ENCODE measurements around the gene LSMEM2. TPM values are rescaled to one million over a fixed set of nuclear protein-coding genes. Genes with fewer than 3 reads are reported as not detected.

The LSMEM2 gene
- total and polyA plus RNA-seq, 5 experiments from 2014 or later, result 0.15 to 0.21 TPM; not detected in 3

GRCh38 chr3:50327129-50327528, 48.2 kb downstream of the LSMEM2 start:
- H3K36me3 Mint-ChIP-seq, result peaks cover 0 to 31% (median 0%) of the 10 kb centered on the region in 3 donors
- H3K27ac Mint-ChIP-seq, result peak overlapping the region in 9 of 10 donors; percentile 31 to 96 (median 89)
- no peaks in the 10 kb centered on the region for H3K9me3 Mint-ChIP-seq
- no peaks in the 10 kb centered on the region for H3K27me3 Mint-ChIP-seq
- POLR2A ChIA-PET, result interaction anchor here (0.9 to 2.8 kb wide), 10 partner anchors 9 to 240 kb away, joined by 3 to 48 read pairs (median 11); partner anchors contain the start of genes C3orf18, CYB561D2, HYAL3 and IFRD2
- peaks cover 6 to 40% (median 33%) of the 10 kb centered on the region in 4 donors for H3K4me1 Mint-ChIP-seq
- DNase-seq (no peak), ATAC-seq (no peak)
- H3K4me3 Mint-ChIP-seq, result peak overlapping the region; percentile 69 to 97 (median 86)

GRCh38 chr3:50327943-50328691, 49.2 kb downstream of the LSMEM2 start, which contains the start of gene TUSC2:
Gene TUSC2 (minus strand): TSS chr3:50328223. CDS start chr3:50328099, 124 bp downstream.
- ATAC-seq (peak; percentile 93 to 96), DNase-seq (peak; percentile 89 to 97 (median 92))
- POLR2A ChIA-PET, result interaction anchor here (0.9 to 2.8 kb wide), 11 partner anchors 10 to 239 kb away, joined by 3 to 48 read pairs (median 9); partner anchors contain the start of genes C3orf18, CYB561D2, HYAL3 and IFRD2
- Mint-ChIP-seq H3K27me3 (no peaks in the 10 kb centered on the region), H3K36me3 (peaks cover 0 to 32% (median 0%) of the 10 kb centered on the region in 3 donors), H3K4me3 (peak within 1 kb of the TSS; percentile 84 to 97 (median 94)), H3K4me1 (peaks cover 6 to 38% (median 34%) of the 10 kb centered on the region in 4 donors), H3K9me3 (no peaks in the 10 kb centered on the region), H3K27ac (peak within 1 kb of the TSS; percentile 85 to 97 (median 95))

- POLR2A ChIA-PET, result interaction anchor here (0.5 to 2.5 kb wide), 2 partner anchors 11 to 104 kb away, joined by 4 to 14 read pairs; partner anchors contain the start of gene RASSF1
- H3K27me3 Mint-ChIP-seq, result no peaks in the 10 kb centered on the region
- H3K4me3 Mint-ChIP-seq, result peak overlapping the region in 1 of 10 donors; percentile 14
- ATAC-seq, result no peak
- H3K9me3 Mint-ChIP-seq, result no peaks in the 10 kb centered on the region
- H3K36me3 Mint-ChIP-seq, result peaks cover 0 to 39% (median 0%) of the 10 kb centered on the region in 3 donors
- no peak for DNase-seq
- H3K4me1 Mint-ChIP-seq, result peaks cover 13 to 52% (median 42%) of the 10 kb centered on the region in 4 donors
- peak overlapping the region in 3 of 10 donors; percentile 32 to 84 (median 49) for H3K27ac Mint-ChIP-seq
Measured at GRCh38 chr3:50330330-50330729, 51.4 kb downstream of the LSMEM2 start.

GRCh38 chr3:50331364-50331907, 52.5 kb downstream of the LSMEM2 start:
- ATAC-seq (no peak), DNase-seq (no peak)
- POLR2A ChIA-PET, result interaction anchor here (0.6 to 2.6 kb wide), 5 partner anchors 9 to 39 kb away, joined by 3 to 14 read pairs (median 4); partner anchors contain the start of genes CYB561D2, IFRD2, NPRL2 and RASSF1
- peak overlapping the region in 4 of 10 donors; percentile 11 to 72 (median 26) for H3K27ac Mint-ChIP-seq
- peaks cover 16 to 58% (median 48%) of the 10 kb centered on the region in 4 donors for H3K4me1 Mint-ChIP-seq
- no peaks in the 10 kb centered on the region for H3K9me3 Mint-ChIP-seq
- H3K27me3 Mint-ChIP-seq, result no peaks in the 10 kb centered on the region
- H3K4me3 Mint-ChIP-seq, result no peak overlapping the region
- H3K36me3 Mint-ChIP-seq, result peaks cover 0 to 39% (median 0%) of the 10 kb centered on the region in 3 donors

- no peaks in the 10 kb centered on the region for H3K9me3 Mint-ChIP-seq
- POLR2A ChIA-PET, result interaction anchor here (1.1 to 1.3 kb wide), 3 partner anchors 11 to 14 kb away, joined by 3 to 4 read pairs (median 3); no protein-coding TSS in a partner anchor
- peaks cover 0 to 38% (median 0%) of the 10 kb centered on the region in 3 donors for H3K36me3 Mint-ChIP-seq
- H3K4me1 Mint-ChIP-seq, result peaks cover 27 to 58% (median 51%) of the 10 kb centered on the region in 4 donors
- no peaks in the 10 kb centered on the region for H3K27me3 Mint-ChIP-seq
- H3K4me3 Mint-ChIP-seq, result peak overlapping the region; percentile 10 to 77 (median 48)
- H3K27ac Mint-ChIP-seq, result peak overlapping the region; percentile 75 to 97 (median 93)
- ATAC-seq (no peak), DNase-seq (no peak)
Measured at GRCh38 chr3:50333744-50334328, 54.9 kb downstream of the LSMEM2 start.

GRCh38 chr3:50334339-50335075, 55.6 kb downstream of the LSMEM2 start:
- no peak for DNase-seq
- no peaks in the 10 kb centered on the region for H3K27me3 Mint-ChIP-seq
- H3K4me3 Mint-ChIP-seq, result peak overlapping the region in 9 of 10 donors; percentile 21 to 77 (median 55)
- H3K36me3 Mint-ChIP-seq, result peaks cover 0 to 37% (median 0%) of the 10 kb centered on the region in 3 donors
- no peak for ATAC-seq
- no peaks in the 10 kb centered on the region for H3K9me3 Mint-ChIP-seq
- peaks cover 31 to 61% (median 57%) of the 10 kb centered on the region in 4 donors for H3K4me1 Mint-ChIP-seq
- H3K27ac Mint-ChIP-seq, result peak overlapping the region in 9 of 10 donors; percentile 87 to 97 (median 95)
- POLR2A ChIA-PET, result interaction anchor here (1.1 to 14.5 kb wide), 8 partner anchors 9 to 36 kb away, joined by 3 to 318 read pairs (median 3); partner anchors contain the start of genes CYB561D2 and NPRL2

- H3K27ac Mint-ChIP-seq, result peak overlapping the region; percentile 83 to 99 (median 96)
- H3K9me3 Mint-ChIP-seq, result no peaks in the 10 kb centered on the region
- ATAC-seq (peak; percentile 41 to 43), DNase-seq (peak in 1 of 10 donors; percentile 44)
- H3K4me3 Mint-ChIP-seq, result peak overlapping the region; percentile 86 to 98 (median 94)
- POLR2A ChIA-PET, result interaction anchor here (0.6 to 14.5 kb wide), 29 partner anchors 9 to 1049 kb away, joined by 3 to 318 read pairs (median 4); partner anchors contain the start of genes C3orf18, CISH, CYB561D2 and GNAI2
- H3K27me3 Mint-ChIP-seq, result no peaks in the 10 kb centered on the region
- H3K4me1 Mint-ChIP-seq, result peaks cover 34 to 77% (median 72%) of the 10 kb centered on the region in 4 donors
- H3K36me3 Mint-ChIP-seq, result peaks cover 0 to 17% (median 0%) of the 10 kb centered on the region in 3 donors
Measured at GRCh38 chr3:50336452-50337174, 57.7 kb downstream of the LSMEM2 start.

- Mint-ChIP-seq H3K36me3 (peaks cover 0 to 12% (median 0%) of the 10 kb centered on the region in 3 donors), H3K4me1 (peaks cover 34 to 79% (median 74%) of the 10 kb centered on the region in 4 donors)
Measured at GRCh38 chr3:50337175-50337861, 58.4 kb downstream of the LSMEM2 start.

More at GRCh38 chr3:50337175-50337861, 58.4 kb downstream of the LSMEM2 start:
- peak; percentile 77 to 78 for ATAC-seq
- peak overlapping the region; percentile 94 to 99 (median 96) for H3K27ac Mint-ChIP-seq
- H3K9me3 Mint-ChIP-seq, result no peaks in the 10 kb centered on the region
- peak overlapping the region; percentile 86 to 98 (median 94) for H3K4me3 Mint-ChIP-seq
- peak; percentile 84 to 98 (median 92) for DNase-seq
- POLR2A ChIA-PET, result interaction anchor here (0.6 to 14.5 kb wide), 27 partner anchors 8 to 1048 kb away, joined by 3 to 318 read pairs (median 5); partner anchors contain the start of genes C3orf18, CISH, CYB561D2 and GNAI2
- H3K27me3 Mint-ChIP-seq, result no peaks in the 10 kb centered on the region
